GM12875 (cell line): ENCODE results near the gene CST11.
"Not testable (repeated sequence)": the region's sequence is repeated elsewhere in the genome, so short reads cannot be mapped to it uniquely, and the experiment has no call there.

ENCODE experiments used
- H3K4me3 ChIP-seq: one replicate; pipeline ENCODE4 v1.5.1; 2011; ENCODE audit warnings: low read depth, low read length, control low read depth
- TF ChIP-seq, protein P1 (sequence below): IDR thresholded peaks from 2 replicates; pipeline ENCODE4 v1.5.1; 2011; ENCODE audit warnings: low read depth, mild to moderate bottlenecking, control low read depth, inconsistent platforms, low read length, moderate library complexity, borderline replicate concordance; ENCODE audit not compliant: insufficient read depth

The CST11 gene

GRCh38 chr20:23488470-23488869 is 35.8 kb upstream of the CST11 start:
- no peak overlapping the region for H3K4me3 ChIP-seq
- TF ChIP-seq, protein P1, sequence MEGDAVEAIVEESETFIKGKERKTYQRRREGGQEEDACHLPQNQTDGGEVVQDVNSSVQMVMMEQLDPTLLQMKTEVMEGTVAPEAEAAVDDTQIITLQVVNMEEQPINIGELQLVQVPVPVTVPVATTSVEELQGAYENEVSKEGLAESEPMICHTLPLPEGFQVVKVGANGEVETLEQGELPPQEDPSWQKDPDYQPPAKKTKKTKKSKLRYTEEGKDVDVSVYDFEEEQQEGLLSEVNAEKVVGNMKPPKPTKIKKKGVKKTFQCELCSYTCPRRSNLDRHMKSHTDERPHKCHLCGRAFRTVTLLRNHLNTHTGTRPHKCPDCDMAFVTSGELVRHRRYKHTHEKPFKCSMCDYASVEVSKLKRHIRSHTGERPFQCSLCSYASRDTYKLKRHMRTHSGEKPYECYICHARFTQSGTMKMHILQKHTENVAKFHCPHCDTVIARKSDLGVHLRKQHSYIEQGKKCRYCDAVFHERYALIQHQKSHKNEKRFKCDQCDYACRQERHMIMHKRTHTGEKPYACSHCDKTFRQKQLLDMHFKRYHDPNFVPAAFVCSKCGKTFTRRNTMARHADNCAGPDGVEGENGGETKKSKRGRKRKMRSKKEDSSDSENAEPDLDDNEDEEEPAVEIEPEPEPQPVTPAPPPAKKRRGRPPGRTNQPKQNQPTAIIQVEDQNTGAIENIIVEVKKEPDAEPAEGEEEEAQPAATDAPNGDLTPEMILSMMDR = no peak

DNA sequence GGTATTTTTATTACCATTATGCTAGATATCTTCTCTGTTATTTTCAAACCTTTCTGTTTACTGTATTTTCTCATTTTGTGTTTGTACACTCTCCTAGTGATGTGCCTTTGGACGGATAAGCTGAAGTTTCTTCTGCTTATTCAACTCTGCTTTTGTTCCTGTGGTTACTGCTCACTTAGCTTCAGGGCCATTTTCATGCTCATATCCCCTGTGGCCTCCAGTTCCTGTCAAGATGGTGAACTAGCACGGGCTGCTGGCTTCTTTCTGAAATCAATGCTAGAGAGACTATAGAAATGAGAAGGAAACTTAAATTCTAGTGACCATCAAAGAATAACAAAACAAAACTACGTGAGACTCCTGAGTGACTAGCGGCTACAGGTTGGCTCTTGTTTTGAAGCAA is 31.4 kb upstream of the CST11 start:
- no peak overlapping the region for H3K4me3 ChIP-seq
- TF ChIP-seq, protein P1 = no peak

DNA sequence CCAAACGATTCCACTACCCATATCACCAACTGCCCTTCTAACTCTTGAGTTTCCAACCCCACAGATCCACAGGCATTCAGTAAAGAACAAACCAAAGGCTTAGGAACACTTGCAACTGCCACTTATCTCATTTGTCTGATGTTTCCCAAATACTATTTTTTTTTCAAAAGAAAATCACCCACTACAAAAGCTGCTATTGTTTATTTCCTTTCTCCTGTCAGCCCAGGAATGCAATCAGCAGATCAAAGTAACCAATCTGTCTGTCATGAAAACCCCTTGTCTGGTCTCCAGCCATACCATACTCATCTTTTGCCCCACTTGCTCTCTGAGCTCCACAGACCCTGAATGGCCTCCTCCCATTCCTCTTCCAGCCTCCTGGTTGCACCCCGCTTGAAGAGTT is 29.5 kb upstream of the CST11 start:
- TF ChIP-seq, protein P1 = no peak
- H3K4me3 ChIP-seq = no peak overlapping the region

GRCh38 chr20:23479043-23479442 is 26.4 kb upstream of the CST11 start:
- TF ChIP-seq, protein P1 = no peak
- H3K4me3 ChIP-seq = no peak overlapping the region

DNA sequence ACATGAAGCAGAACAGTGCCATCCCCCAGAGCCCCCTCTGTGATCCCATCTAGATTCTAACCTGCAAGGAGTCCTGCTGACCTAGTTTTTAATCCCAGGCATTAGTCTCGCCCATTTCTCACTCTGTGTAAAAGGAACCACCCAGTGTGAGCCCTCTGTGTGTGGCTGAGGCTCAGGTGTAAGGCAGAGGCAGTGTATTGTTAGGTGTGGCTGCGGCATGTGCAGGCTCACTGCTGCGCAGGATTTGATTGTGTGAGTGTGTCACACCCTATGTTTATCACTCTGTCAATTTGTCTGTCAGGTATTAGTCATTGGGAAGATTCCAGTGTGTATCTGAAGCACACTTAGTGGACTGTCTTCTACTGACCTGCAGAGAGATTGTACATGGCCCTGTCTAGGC is 24.5 kb upstream of the CST11 start:
- H3K4me3 ChIP-seq = no peak overlapping the region
- TF ChIP-seq, protein P1 = no peak

DNA sequence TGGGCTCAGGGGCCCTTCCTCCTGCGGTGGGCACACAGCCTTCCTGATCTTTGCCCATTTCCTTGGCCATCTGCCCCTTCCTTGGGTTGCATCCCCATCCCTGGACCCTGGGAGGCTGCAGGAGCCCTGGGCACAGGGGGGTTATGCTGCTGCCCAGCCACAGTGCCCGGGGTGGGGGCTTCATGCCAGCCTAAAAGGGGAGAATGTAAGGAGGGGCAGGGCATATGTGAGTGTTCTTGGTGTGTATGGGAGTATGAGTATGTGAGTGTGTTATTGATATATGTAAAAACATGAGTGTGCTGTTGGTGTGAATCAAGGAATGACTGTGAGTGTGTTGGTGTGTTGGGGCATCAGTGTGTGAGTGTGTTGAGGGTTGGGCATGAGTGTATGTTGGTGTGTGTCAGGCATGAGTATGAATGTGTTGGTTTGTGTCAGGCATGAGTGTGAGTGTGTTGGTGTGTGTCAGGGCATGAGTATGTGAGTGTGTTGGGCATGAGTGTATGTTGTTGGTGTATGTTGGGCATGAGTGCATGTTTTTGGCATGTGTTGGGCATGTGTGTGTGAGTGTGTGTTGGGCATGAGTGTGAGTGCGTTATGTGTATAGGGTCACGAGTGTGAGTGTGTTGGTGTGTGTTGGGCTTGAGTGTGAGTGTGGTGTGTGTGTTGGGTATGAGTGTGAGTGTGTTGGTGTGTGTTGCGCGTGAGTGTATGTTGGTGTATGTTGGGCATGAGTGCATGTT is 23.5 kb upstream of the CST11 start:
- H3K4me3 ChIP-seq = no peak overlapping the region
- TF ChIP-seq, protein P1 = no peak

GRCh38 chr20:23475395-23475794 is 22.7 kb upstream of the CST11 start:
- H3K4me3 ChIP-seq = no peak overlapping the region
- TF ChIP-seq, protein P1 = no peak

- not testable (repeated sequence) for H3K4me3 ChIP-seq
Observed at GRCh38 chr20:23473293-23473692, 20.6 kb upstream of the CST11 start.

DNA sequence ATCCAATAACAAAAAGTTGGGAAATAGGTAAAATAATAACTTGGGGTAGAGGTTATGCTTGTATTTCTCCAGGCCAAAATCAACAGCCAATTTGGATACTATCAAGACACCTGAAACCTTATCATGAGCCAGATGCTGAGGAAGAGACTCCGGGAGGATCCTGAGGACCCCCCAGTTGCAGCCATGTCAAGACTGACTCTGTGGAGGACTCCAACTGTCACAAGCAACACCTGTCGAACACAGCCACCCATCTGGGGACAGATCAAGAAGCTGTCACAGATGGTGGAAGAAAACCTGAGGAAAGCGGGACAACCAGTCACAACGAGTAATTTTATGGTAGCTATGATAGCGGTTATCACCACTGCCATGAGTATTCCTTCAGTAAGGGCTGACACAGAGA is 19.6 kb upstream of the CST11 start:
- not testable (repeated sequence) for H3K4me3 ChIP-seq

- not testable (repeated sequence) for H3K4me3 ChIP-seq
Observed at GRCh38 chr20:23466961-23467360, 14.3 kb upstream of the CST11 start.
